ENCODE measurements around the gene CTBP1.

Gene CTBP1

DNA sequence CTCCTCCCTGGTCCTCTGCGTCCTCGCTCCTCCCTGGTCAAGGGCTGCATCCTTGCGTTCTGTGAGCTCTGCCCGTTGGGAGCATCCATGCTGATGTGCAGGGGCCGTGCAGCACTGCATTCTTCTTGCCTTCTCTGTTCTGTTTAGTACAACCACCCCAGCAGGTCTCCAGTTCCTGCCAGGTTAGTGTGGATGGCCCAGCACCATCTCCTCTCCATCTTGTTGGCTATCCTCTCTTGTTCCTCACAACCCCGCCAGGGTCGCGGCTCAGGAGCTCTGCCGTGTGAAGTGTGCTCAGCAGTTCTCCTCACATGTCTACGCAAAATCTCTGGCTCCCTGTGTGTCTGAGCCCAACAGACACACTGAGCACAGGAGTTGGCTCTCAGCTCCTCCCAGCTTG, 30.3 kb upstream of the CTBP1 start:
- DNase-seq: no peak

DNA sequence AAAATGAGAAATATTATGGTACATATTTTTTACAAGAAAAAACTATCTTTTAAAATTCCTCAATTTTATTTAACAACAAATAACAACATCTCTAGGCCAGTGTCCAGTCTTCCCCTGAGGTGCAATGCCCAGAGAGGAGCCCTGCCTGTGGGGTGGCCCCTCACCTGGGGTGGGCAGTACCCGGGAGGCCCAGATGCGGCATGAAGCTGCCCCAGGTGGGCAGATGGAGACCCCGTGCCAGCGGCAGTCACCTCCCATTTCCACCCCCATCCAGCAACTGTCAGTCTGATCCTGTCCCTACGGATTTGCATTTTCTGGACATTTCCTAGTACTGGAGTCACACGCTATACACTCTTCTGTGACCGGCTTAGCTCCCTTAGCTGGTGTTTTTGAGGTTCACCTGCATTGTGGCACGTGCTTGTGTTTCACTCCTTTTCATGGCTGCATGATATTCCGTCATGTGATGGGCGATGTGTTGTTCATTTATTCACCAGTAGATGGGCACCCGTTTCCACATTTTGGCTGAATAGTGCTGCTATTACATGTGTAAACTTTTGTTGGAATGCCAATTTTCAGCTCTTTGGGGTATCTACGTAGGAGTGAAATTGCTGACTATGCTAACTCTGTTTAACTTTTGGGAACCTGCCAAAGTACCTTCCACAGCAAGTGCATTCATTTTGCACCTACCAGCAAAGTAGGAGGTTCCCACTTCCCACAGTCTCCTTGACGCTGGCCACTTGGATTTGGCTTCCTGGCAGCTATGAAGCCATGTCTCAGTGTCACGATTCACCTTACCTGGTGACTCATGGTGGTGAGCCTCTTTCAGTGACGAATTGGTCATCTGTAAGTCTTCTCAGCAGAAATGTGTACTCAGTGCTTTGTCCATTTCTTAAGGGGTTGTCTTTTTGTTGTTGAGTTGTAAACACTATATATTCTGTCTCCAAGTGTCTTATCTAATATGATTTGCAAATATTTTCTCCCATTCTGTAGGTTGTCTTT, 29.0 kb upstream of the CTBP1 start:
- no peak for DNase-seq

DNA sequence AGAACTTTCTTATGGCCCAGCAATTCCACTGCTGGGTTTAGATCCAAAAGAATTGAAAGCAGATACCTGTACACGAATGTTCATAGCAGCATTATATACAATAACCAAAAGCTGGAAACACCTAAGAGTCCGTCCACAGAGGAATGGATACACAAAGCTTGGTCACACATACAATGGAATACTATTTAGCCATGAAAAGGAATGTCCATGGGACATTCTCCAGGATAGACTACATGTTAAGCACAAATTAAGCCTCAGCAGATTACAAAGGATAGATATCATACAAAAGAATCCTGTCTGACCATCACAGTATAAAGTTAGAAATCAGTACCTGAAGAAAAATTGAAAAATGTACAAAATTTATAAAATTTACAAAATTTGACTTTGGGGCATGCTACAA, 28.1 kb upstream of the CTBP1 start:
- no peak for DNase-seq

DNA sequence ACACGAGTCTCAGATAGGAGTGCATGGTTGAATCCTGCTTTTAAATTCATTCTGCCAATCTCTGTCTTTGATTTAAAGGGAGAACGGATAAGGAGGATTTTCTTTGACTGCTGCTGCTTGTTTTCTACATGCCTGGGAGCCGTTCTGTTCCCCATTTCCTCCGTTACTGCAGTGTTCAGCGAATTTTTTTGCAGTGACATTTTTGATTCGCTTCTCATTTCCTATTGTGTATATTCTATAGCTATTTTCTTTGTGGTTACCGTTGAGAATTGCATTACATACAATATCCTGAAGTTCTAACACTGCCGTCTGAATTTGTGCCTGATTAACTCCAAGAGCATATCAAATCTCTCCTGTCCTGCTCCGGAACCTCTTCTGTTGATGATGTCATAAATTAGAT, 25.9 kb upstream of the CTBP1 start:
- no peak for DNase-seq

DNA sequence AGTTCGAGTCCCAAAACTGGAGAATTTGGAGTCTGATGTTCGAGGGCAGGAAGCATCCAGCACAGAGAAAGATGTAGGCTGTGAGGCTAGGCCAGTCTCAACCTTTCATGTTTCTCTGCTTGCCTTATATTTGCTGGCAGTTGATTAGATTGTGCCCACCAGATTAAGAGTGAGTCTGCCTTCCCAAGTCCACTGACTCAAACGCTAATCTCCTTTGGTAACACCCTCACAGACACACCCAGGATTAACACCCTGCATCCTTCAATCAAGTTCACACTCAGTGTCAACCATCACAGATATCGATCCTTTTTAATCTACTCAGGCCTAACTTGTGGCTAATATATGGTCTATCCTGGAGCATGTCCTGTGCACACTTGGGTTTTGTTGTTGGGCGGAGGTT, 22.8 kb upstream of the CTBP1 start:
- DNase-seq: no peak

DNA sequence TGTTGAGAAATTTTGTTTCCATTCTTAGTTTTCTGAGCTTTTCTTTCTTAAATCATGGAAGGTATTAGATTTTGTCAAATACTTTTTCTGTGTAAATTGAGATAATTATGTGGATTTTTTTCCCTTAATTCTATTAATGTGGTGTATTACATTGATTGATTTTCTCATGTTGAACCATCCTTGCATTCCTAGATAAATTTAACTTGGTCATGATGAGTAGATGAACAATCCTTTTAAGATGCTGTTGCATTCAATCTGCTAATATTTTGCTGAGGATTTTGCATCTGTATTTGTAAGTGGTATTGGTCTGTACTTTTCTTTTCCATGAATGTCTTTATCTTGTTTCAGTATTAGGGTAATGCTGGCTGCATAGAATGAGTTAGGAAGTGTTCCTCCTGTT, 20.3 kb upstream of the CTBP1 start:
- DNase-seq: no peak

DNA sequence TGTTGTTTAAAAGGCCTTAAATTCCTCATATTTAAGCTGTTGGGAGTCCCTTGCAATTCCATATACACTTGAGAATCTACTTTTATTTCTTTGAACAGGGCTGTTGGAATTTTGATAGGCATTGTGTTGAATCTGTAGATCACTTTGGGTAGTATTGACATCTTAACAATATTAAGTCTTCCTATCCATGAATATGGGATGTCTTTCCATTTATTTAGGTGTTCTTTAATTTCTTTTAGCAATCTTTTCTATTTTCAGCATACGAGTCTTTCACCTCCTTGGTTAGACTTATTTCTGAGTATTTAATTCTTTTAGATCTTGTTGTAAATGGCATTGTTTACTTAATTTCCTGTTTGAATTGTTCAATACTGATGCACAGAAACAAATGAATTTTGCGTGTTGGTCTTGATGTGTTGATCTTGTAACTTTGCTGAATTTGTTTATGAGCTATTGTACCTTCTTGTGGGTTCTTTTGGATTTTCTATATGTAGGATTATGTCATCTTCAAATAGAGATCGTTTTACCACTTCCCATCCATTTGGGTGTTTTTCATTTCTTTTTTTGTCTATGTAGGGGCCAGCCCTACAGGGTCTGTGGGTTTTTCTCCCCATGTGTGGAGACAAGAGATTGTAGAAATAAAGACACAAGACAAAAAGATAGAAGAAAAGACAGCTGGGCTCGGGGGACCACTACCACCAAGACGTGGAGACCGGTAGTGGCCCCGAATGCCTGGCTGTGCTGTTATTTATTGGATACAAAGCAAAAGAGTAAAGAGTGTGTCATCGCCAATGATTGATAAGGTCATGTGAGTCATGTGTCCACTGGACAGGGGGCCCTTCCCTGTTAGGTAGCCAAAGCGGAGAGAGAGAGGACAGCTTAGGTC, 18.2 kb upstream of the CTBP1 start:
- DNase-seq: no peak

DNA sequence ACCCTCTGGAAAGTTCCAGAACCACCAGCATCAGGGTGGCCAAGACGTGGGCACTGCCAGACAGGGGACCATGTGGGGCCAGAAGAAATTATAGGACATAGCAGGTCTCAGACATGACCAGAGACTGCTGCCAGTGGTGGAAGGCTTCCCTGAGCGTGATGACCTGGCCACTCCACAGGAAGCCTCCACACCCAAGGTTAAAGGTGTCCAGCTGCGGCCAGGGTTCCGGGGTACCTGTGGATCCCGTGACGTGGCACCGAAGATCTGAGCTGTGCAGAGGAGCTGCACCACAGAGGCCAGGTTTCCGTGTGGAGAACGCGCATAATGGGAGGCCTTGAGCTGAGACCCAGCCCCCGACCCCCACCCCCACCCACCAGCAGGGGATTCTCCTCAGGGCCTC, 16.4 kb upstream of the CTBP1 start:
- no peak for DNase-seq

DNA sequence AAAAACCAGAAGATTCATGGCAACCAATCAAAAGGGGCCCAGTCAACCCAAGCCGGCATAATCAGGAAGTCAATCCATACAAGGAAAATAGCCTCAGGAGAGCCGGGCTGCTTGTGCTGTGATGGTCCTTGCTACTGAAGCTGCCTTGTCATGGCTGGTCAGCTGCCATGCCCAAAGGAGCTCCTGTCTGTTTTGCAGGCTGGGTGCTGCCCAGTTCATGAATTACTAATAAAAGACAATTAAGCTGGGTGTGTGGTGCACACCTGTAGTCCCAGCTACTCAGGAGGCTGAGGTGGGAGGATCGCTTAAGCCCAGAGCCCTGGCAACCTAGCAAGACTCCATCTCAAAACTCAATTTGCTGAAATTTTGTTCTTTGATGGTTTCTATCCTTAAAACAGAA, 16.0 kb upstream of the CTBP1 start:
- DNase-seq: no peak

DNA sequence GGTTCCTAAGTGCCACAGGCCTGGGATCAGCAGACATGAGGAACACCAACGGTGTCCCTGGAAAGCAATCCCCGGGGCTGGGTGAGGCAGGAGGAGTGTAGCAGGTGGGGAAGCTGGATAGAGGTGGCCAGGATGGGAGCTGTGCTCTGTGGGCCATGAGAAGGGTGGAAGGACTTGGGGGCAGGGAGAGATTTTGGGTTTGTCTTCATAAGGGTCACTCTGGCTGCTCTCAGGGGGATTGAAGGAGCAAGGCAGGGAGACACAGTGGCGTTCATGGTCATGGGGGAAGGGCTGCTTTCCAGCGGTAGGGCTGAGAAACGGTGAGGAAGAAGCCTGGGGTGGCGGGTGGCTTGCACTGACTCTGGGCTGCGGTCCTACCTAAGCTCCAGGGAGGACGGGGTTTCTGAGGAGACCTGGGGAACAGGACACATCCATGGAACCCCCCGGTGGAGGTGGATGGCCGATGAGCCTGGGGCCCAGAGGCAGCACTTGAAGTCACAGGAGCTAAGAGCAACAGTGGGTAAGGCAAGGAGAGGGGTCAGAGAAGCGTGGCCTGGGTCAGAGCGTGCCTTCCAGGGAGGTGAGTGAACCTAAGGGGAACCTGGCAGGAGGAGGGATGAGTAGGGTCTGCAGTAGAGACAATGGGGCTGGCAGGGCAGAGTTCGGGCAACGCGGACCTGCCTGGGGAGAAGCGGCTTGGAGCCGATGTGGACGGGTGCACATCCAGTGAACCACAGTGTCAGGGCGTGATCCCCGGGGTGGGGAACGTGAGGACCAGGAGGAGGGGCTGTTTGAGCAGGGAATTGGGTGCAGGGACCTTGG, 12.4 kb upstream of the CTBP1 start:
- DNase-seq: no peak

DNA sequence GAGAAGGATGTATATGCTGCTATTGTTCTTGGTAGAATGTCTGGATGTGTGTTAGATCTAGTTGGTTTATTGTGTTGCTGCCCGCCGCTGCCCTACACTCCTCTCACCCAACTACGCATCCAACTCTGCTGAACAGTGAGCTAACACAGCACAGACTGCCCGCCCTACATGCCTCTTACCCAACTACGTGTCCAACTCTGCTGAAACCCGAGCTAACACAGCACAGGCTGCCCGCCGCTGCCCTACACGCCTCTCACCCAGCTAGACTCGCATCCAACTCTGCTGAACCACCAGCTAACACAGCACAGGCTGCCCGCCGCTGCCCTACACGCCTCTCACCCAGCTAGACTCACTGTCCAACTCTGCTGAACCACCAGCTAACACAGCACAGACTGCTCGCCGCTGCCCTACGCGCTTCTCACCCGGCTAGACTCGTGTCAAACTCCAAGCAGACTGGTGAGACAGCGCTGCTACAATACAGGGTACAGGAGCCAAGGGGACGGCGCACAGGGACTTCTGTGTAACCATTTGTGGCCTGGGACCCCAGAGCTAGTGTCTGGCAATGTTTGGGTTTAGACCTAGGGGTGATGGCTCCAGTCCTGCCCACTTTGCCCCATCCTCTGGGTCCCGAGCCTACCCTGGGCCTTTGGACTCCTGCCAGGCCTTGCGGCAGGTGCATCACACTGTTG, 11.6 kb upstream of the CTBP1 start:
- no peak for DNase-seq

DNA sequence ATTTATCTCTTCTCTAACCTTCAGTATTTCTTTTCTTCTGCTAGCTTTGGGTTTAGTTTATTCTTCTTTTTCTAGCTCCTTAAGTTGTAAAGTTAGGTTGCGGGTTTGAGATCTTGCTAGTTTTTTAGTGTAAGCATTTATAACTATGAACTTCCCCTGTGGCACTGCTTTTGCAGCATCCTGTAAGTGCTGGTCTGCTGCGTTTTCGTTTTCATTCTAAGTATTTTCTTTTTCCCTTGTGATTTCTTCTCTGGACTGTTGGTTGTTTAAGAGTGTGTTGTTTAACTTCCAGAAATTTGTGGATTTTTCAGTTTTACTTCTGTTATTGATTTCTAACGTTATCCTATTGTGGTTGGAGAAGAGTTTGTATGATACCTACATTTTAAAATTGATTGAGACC, 11.0 kb upstream of the CTBP1 start:
- no peak for DNase-seq

DNA sequence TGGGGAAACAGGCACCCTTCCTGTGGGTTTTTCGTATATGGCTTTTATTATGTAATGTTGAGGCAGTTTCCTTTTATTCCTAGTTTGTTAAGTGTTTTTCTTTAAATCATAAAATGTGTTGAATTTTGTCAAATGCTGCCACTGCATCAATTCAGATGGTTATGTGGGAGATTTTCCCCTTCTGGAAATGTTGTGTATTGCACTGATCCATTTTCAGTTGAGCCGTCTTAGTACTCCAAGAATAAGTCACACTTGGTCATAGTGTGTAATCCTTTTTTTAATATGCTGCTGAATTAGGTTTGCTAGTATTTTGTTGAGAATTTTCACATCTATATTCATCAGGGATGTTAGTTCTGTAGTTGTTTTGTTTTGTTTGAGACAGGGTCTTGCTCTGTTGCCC, 9.5 kb upstream of the CTBP1 start:
- no peak for DNase-seq

DNA sequence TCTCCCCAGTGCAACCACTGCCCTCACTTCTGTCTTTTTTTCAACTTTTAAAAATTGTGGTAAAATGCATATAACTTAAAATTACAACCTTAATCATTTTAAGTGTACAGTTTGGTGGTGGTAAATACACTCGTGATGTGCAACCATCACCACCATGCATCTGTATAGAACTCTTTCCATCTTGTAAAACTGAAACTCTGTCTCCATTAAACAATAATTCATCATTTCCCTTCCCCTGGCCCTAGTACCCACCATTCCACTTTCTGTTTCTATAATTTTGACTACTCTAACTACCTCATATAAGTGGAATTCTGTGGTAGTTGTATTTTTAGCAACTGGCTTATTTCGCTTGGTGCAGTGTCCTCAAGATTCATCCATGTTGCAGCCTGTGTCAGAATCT, 6.8 kb upstream of the CTBP1 start:
- no peak for DNase-seq

DNA sequence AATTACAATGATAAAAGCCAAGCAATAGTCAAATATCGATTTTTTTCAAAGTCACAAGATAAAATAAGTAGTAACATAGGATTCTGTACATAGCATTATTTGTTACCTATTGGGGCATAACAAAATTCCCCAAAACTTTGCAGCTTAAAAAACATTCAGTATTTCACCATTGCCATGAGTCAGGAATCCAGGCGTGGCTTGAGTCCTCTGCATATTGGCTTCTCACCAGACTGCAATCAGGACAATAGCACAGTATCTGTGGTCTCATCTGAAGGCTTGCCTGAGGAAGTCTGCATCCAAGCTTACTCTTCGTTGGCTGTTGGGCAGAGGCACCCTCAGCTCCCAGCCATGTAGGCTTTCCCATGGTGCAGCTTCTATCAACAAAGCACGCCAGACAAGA, 6.2 kb upstream of the CTBP1 start:
- no peak for DNase-seq

DNA sequence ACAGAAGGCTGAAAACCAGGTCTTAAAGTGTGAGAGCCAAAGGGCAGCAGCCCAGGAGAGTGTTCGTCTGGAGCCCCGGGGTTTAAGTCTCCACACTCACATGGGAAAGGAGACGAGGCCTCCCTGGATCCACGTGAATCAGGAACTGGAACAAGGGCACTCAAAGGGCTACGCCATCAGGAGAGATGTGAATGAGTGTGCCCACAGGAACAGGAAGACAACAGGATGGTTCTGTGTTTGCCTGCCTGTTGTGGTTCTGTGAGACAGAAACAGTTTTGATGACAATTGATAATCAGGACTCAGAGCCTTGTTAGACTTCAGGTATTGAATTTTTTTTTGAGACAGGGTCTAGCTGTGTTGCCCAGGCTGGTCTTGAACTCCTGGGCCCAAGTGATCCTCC, 4.9 kb upstream of the CTBP1 start:
- no peak for DNase-seq

DNA sequence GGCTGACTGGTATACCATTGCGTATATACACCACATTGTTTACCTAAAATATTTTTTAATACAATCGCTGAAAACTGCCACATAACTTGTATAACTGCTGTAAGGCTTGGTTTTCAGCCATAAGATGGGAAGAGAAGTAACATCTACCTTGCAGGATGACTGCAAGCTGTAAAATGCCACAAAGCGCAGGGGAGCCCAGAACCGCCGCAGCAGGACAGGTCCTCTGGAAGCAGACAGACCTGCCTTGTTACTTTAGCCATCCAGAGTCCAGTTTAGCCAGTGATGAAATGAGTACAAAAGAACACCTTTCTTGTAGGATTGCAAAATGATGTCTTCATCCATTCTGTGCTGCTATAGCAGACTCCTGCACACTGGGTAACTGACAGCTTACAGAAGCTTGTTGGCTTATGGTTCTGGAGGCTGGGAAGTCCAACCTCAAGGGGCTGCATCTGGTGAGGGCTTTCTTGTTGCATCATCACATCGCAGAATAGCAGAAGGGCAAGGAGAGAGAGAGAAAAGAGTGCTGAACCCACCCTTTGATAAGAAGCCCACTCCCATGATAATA, 4.1 kb upstream of the CTBP1 start:
- no peak for DNase-seq

DNA sequence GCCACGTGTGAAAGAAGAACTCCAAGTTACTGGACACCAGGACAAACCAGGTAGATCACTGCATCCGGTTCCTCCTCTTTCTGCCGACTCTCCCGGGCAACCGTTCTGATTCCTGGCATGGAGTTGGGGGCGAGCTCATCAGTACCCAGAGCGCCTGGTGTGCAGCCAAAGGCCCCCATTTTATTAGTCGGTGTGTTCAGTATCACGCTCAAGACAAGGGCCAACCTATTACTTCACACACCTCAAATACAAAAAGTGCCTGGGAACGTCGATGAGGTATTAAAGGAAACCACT, 2.8 kb upstream of the CTBP1 start:
- DNase-seq: no peak

DNA sequence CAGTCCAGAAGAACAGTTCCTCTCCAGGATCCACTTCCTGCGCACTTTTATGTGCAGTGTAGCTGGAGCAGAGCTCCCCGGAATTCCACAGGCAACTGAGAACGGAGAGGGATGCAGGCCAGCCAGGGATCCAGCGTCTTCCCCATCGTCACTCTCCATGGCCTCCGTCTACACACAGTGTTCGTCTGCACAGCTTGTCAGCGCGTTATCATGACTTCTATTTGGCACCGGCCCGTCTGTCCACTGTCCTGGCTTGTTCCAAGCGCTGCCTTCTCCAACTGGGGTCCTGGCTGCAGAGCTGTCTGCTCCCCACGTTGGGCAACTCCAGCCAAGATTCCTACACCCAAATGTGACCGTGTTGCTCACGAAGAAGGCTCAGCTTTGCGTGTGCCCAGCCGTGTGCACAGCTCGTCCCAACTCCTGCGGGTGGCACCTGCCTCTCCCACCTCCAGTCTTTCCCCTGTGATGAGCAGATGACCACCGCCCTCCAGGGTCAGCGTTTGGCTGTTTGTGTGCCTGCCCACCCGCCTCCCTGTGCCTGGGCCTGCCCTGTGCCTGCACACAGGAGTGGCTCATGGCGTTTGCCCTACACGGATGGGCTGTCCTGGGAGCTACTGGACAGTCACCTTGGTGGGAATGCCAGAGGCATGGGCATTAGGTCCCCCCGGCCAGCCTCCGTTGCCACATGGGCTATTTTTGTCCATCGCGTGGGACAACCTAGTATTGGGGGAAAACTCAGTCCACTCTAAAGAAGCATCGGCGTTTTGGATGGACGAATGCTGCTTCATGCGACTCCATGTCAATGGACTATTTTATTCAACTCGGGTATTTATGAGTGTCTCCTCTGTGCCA, 2.2 kb upstream of the CTBP1 start:
- no peak for DNase-seq

DNA sequence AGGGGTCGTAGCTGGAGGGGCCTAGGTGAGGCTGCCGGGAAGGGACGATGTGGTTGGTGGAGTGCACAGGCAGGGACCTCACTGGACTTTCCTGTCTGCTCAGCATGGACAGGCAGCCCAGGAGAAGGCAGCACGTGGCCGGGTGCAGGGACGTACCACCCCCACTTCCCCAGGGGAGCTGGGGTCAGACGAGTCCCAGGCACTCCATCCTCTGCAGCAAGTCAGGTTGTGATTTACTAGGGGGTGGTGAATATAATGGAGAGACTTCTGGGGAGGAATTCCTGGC, 1.5 kb upstream of the CTBP1 start:
- DNase-seq: no peak

DNA sequence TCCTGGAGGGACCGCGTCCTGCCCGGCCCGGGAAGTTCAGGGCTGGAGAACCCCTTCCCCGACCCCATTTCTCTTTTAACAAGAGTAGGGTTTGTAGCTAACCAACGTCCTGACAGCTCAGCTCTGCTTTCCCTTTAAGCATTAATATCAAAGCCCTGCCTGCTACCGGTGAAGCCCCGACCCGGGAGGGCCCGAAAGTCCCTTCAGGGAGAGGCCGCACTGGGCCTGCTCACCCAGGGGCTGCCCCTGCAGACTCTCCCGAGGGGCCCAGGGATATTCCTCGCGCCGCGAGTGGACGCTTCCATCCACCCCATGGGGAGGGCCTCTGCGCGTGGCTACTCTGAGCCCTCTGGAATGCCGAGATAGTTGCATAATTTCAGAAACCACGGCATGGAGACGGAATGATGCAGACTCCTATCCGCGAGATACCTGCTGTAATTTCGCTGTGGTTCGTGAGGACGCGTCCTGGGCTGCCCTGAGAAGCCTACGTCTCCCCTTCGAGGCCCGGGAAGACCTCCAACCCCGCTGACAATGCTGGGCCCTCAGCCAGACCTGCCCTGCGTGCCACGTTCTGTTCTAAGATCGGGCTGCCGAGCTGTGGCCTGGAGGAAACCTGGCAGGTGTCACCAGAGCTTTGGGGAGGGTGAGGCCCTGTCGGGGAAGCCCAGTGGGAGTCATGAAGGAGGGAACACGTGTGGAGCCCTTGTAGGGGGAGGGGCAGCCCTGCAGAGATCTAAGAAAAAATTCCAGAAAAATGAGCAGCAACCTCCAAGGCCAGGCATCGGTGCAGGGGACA, 999 bp upstream of the CTBP1 start:
- peak; percentile 66 for DNase-seq
